NCI-H187 treated with DMSO at 0.1 percent for 48 hours (cell line): ENCODE results near the gene ATP4B.
"Not testable (repeated sequence)": the region's sequence is repeated elsewhere in the genome, so short reads cannot be mapped to it uniquely, and the experiment has no call there.

Experiments
- DNase-seq: peaks from one replicate; lab custom pipeline; 2025; lab: John Stamatoyannopoulos, UW

Gene ATP4B

DNA sequence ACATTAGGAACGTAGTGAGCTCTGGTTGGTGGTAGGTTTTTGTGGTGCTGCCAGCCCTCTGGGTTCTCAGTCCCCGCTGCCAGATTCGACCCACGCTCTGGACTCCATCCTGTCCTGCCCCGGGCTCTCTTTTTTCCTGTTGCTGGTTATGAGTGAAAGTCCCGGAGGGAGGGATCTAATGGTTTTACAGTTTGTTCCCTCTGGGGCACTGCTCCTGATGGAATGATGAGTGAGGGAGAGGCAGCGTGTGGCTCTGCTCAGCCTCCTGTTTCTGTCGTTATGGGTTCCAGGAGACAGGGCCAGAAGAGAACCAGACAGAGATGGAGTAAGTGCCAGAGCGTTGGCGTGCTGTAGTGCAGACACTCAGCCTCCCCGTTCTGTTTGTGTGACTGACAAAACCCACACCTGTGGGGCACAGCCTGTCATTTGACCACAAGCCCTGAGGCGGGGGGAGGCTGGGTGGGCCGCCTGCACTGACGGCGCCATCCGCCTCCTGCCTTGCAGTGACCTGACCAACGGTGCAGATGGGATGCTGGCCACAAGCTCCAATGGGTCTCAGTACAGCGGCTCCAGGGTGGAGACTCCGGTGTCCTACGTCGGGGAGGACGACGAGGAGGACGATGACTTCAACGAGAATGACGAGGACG is 18.3 kb downstream of the ATP4B start:
- DNase-seq = no peak

DNA sequence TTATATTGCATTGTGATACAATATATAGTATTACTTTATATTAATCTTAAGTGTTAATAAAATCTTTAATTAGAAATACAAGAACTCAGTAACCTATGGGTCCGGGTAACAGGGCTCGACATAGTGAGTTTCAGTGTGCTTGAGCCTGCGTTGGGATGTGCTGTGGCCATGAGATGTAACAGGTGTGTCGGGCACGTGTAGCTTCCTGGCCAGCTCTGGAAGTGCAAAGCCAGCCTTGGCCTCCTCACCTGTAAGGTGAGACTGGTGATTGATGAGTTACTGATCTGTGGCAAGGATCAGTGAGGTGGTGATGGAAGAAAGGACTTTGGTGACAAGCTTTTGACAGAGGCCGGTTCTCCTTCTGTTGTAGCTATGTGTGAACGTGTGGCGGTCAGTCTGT is 19.2 kb downstream of the ATP4B start:
- no peak for DNase-seq

DNA sequence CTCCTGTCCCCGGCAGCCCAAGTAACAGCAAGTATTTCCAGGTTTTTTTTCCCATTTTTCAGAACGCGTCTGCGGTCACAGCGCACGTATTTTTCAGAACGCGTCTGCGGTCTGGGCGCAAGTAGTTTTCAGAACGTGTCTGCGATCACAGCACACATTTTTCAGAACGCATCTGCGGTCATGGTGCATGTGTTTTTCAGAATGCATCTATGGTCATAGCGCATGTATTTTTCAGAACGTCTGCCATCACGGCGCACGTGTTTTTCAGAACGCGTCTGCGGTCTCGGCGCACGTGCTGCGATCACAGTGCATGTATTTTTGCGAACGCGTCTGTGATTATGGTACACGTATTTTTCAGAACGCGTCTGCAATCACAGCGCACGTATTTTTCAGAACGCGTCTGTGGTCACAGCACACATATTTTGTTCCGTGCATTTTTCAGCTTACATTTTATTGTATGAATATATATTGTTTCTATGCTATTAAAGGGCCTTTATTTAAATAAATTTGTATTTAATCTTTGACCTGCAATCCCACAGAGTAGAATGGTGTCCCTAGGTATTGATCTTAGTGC is 19.7 kb downstream of the ATP4B start:
- DNase-seq = no peak

GRCh38 chr13:113637262-113638160 is 20.5 kb downstream of the ATP4B start:
- no peak for DNase-seq

GRCh38 chr13:113636266-113636963 is 21.6 kb downstream of the ATP4B start:
- DNase-seq = no peak

DNA sequence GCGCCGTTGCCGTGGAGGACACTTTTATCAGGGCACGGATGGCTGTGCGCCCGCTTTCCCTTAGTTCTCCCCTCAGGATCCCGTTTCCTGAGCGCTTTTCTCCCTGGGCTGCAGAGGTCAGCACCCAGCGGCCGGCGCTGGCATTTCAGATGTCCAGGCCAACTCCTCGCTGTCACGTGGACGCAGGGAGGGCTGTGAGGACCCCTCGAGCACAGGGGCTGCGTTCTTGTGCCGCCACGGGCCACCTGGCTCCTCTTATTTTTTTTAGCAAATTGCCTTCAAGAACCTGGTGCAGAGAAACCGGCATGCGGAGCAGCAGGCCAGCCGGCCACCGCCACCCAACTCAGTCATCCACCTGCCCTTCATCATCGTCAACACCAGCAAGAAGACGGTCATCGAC is 22.3 kb downstream of the ATP4B start:
- DNase-seq = no peak

GRCh38 chr13:113635048-113635420 is 23.0 kb downstream of the ATP4B start:
- no peak for DNase-seq

- no peak for DNase-seq
Observed at GRCh38 chr13:113634279-113635047, 23.5 kb downstream of the ATP4B start.

GRCh38 chr13:113633485-113633873 is 24.5 kb downstream of the ATP4B start:
- DNase-seq = no peak

DNA sequence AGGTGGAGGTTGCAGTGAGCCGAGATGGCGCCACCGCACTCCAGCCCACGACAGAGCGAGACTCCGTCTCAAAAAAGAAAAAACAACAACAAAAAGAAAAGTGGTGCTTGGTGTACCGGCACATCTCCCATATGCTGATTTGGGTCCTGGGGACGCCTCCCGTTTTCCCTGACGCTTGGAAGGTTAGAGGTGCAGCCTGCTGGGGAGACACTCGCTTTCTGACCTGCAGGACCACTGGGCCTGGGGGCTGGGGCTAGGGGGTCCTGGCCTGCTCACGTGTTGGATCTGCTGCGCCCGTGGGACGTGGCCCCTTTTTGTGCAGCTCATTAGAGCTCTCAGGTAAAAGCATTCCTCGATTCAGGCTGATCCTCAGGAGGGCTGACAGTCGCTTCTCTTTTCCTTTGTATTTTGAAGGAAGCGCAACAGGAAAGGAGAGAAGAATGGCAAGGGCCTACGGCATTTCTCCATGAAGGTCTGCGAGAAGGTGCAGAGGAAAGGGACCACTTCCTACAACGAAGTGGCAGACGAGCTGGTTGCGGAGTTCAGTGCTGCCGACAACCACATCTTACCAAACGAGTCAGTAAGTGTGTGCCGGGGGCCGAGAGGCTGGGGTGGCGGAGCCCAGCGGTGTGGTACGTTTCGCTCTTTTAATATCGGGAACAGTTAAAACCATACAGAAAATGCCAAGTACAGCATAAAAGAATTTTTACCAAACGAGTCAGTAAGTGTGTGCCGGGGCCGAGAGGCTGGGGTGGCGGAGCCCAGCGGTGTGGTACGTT is 25.1 kb downstream of the ATP4B start:
- no peak for DNase-seq

DNA sequence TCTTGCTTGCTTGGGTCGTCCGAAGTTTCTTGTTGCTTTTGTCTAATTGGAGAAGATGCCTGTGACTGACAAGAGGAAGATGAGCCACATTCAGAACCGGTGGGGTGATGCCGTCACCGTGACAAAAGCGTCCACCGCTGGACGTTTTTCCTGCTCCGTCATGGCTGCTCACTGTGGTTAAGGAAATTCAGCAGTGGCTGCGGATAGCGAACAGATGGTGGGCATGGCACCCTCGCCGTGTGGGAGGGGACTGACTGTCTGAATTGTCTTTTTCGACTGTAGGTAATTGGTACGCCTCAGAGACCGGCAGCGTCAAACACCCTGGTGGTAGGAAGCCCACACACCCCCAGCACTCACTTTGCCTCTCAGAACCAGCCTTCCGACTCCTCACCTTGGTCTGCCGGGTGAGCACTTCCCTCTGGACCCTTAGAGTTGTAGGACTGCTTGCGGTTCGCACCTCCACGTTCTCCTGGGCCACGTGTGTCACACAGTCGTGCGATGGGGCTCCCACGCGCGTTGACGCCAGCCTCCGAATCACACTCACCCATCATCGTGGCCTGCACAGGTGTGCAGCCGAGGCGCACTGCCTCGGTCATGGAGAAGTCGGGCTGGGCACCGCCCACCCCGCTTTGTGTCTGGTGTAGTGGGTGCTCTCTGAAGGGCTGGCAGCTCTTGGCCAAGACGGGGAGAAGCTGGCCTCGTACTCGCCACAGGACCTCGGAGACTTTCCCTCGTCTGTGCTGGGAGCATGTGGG is 26.5 kb downstream of the ATP4B start:
- DNase-seq = no peak

DNA sequence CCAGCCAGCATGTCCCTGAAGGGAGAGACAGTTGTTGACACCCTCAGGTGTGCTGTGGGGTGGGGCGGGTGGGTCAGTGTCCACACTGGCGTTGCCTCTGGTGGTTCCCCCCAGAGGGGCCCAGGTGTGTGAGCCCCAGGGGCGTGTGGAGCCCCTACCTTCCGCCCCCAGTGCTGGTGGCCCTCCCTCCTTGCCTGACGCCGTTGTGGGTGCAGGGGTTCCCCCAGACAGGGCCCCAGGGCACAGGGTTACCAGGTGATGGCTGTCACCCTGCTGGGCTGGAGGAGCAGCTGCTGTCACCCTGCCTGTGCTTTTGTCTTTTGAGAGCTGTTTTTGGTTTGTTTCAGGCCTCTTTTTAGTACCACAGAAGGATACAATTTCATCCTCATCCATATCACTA is 27.2 kb downstream of the ATP4B start:
- DNase-seq = no peak

GRCh38 chr13:113630296-113630695 is 27.7 kb downstream of the ATP4B start:
- DNase-seq = no peak

GRCh38 chr13:113629866-113630265 is 28.1 kb downstream of the ATP4B start:
- no peak for DNase-seq

GRCh38 chr13:113628291-113629270 is 29.4 kb downstream of the ATP4B start:
- DNase-seq = no peak

DNA sequence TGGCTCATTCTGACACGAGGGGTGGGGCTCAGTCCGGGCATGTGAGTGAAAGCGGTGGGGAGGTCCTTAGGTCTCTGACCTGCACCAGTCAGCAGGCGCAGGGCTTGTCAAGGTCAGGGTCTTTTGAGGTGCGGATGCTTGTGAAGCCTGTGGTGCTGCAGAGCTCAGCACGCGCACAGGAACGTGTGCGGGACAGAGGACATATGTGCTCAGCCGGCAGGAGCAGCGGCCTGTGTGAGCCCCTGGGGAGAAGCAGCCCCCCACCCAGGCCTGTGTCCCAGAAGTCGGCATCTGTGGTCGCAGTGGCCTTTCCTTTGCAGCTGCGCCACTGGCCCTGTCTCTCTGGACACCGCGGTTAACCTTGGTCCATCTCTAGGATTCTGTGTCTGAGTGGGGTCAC is 30.9 kb downstream of the ATP4B start:
- no peak for DNase-seq

GRCh38 chr13:113625965-113626721 is 31.9 kb downstream of the ATP4B start:
- no peak for DNase-seq

DNA sequence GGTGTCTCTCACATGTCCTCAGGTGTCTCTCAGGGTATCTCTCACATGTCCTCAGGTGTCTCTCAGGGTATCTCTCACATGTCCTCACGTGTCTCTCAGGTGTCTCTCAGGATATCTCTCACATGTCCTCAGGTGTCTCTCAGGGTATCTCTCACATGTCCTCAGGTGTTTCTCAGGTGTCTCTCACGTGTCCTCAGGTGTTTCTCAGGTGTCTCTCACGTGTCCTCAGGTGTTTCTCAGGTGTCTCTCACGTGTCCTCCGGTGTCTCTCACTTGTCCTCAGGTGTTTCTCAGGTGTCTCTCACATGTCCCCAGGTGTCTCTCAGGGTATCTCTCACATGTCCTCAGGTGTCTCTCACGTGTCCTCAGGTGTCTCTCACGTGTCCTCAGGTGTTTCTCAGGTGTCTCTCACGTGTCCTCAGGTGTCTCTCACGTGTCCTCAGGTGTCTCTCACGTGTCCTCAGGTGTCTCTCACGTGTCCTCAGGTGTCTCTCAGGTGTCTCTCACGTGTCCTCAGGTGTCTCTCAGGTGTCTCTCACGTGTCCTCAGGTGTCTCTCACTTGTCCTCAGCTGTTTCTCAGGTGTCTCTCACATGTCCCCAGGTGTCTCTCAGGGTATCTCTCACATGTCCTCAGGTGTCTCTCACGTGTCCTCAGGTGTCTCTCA is 33.2 kb downstream of the ATP4B start:
- DNase-seq = not testable (repeated sequence)
